ENCODE data around the gene SYT1. TPM values are rescaled to one million over a fixed set of nuclear protein-coding genes. Genes with fewer than 3 reads are reported as not detected.

Gene SYT1
- polyA plus RNA-seq, 3 donors, result 0.72 TPM; not detected in 2

GRCh38 chr12:79048962-79049361 lies 184.4 kb downstream of the SYT1 start:
- intact Hi-C loops (cut with micrococcal nuclease), result no loop called here
- H3K27ac Mint-ChIP-seq, result no peak overlapping the region
- no peak for TF ChIP-seq CTCF (IDR thresholded peaks at IDR 0.05)
- Histone ChIP-seq H3K4me2 (replicated peaks; ENCODE audit: extremely low read depth, low read length, poor library complexity, severe bottlenecking) (no peak overlapping the region), H2AFZ (ENCODE audit: insufficient read depth, low read depth, low read length, poor library complexity, severe bottlenecking) (no peak overlapping the region), H4K20me1 (ENCODE audit: insufficient read depth, low read length) (no peaks in the 10 kb centered on the region), H3K4me3 (replicated peaks in 1 of 3; ENCODE audit: low read depth in 2 of 3, low read length in 3 of 3) (no peak overlapping the region), H3K27ac (ENCODE audit: low read depth in 1 of 2, low read length in 2 of 2) (no peak overlapping the region), H3K27me3 (ENCODE audit: control insufficient read depth in 2 of 2, insufficient read depth in 2 of 2, low read length in 2 of 2) (no peaks in the 10 kb centered on the region), H3K36me3 (replicated peaks in 1 of 2; ENCODE audit: control insufficient read depth in 1 of 2, insufficient read depth in 2 of 2, low read length in 2 of 2) (no peaks in the 10 kb centered on the region), H3K79me2 (ENCODE audit: insufficient read depth, low read length) (no peaks in the 10 kb centered on the region), H3K4me1 (ENCODE audit: control insufficient read depth in 1 of 2, insufficient read depth in 2 of 2, low read length in 2 of 2) (no peaks in the 10 kb centered on the region), H3K9ac (ENCODE audit: insufficient read depth, low read length, poor library complexity, severe bottlenecking) (no peak overlapping the region), H3K9me3 (replicated peaks in 1 of 2; ENCODE audit: control insufficient read depth in 1 of 2, insufficient read depth in 1 of 2, low read length in 2 of 2) (peaks cover 0 to 3% of the 10 kb centered on the region in 2 donors)
- peaks cover 0 to 5% (median 0%) of the 10 kb centered on the region in 7 donors for H3K9me3 Mint-ChIP-seq
- H3K4me3 Mint-ChIP-seq, result no peak overlapping the region
- no peaks in the 10 kb centered on the region for H3K27me3 Mint-ChIP-seq (ENCODE audit: low read depth in 3 of 3)
- no peak for DNase-seq
- no CpG with 5 or more reads among the region's 3 CpGs for WGBS (ENCODE audit: insufficient coverage)
- H3K4me1 Mint-ChIP-seq, result no peaks in the 10 kb centered on the region
- H3K36me3 Mint-ChIP-seq, result no peaks in the 10 kb centered on the region

- no peaks in the 10 kb centered on the region for H3K27me3 ChIP-seq (ENCODE audit: control insufficient read depth in 2 of 2, insufficient read depth in 2 of 2, low read length in 2 of 2)
- no peaks in the 10 kb centered on the region for H4K20me1 ChIP-seq (ENCODE audit: insufficient read depth, low read length)
- no CpG with 5 or more reads among the region's 3 CpGs for WGBS (ENCODE audit: insufficient coverage)
- H3K4me3 ChIP-seq (replicated peaks in 1 of 3; ENCODE audit: low read depth in 2 of 3, low read length in 3 of 3), result no peak overlapping the region
- no peak for DNase-seq
- Mint-ChIP-seq H3K4me3 (no peak overlapping the region), H3K4me1 (no peaks in the 10 kb centered on the region), H3K9me3 (no peaks in the 10 kb centered on the region), H3K27me3 (ENCODE audit: low read depth in 3 of 3) (no peaks in the 10 kb centered on the region), H3K27ac (no peak overlapping the region), H3K36me3 (no peaks in the 10 kb centered on the region)
- H3K4me1 ChIP-seq (ENCODE audit: control insufficient read depth in 1 of 2, insufficient read depth in 2 of 2, low read length in 2 of 2), result no peaks in the 10 kb centered on the region
- no peak for TF ChIP-seq CTCF (IDR thresholded peaks at IDR 0.05)
- H3K79me2 ChIP-seq (ENCODE audit: insufficient read depth, low read length), result no peaks in the 10 kb centered on the region
- H3K9me3 ChIP-seq (replicated peaks in 1 of 2; ENCODE audit: control insufficient read depth in 1 of 2, insufficient read depth in 1 of 2, low read length in 2 of 2), result no peaks in the 10 kb centered on the region
- H3K36me3 ChIP-seq (replicated peaks in 1 of 2; ENCODE audit: control insufficient read depth in 1 of 2, insufficient read depth in 2 of 2, low read length in 2 of 2), result no peaks in the 10 kb centered on the region
- no peak overlapping the region for H3K27ac ChIP-seq (ENCODE audit: low read depth in 1 of 2, low read length in 2 of 2)
- no peak overlapping the region for H3K4me2 ChIP-seq (replicated peaks; ENCODE audit: extremely low read depth, low read length, poor library complexity, severe bottlenecking)
- H3K9ac ChIP-seq (ENCODE audit: insufficient read depth, low read length, poor library complexity, severe bottlenecking), result no peak overlapping the region
- H2AFZ ChIP-seq (ENCODE audit: insufficient read depth, low read depth, low read length, poor library complexity, severe bottlenecking), result no peak overlapping the region
- intact Hi-C loops (cut with micrococcal nuclease), result no loop called here
These were observed 188.8 kb downstream of the SYT1 start for GRCh38 chr12:79053394-79053793.

All from CD14-positive monocyte (primary cell).